Neural cell (in vitro differentiated cells): ENCODE measurements around the gene FCGR2B.
"Not testable (repeated sequence)": the region's sequence is repeated elsewhere in the genome, so short reads cannot be mapped to it uniquely, and the experiment has no call there.

ENCODE experiments used
- CTCF ChIP-seq: fragments of 450-650 bp; IDR thresholded peaks from 2 replicates; pipeline ENCODE4 v1.5.1; 2014; ENCODE audit warnings: antibody characterized with exemption, mild to moderate bottlenecking, moderate library complexity; ENCODE audit not compliant: poor library complexity, severe bottlenecking
- EP300 ChIP-seq: fragments of 450-650 bp; conservative IDR thresholded peaks from 2 replicates; pipeline ENCODE4 v1.6.1; 2014; ENCODE audit warnings: antibody characterized with exemption, mild to moderate bottlenecking, moderate library complexity; ENCODE audit not compliant: poor library complexity, severe bottlenecking
- EZH2 ChIP-seq: fragments of 200-600, 300-800 bp; shearing (Covaris generic), sonication (generic); IDR thresholded peaks from 2 replicates; pipeline ENCODE4 v1.6.1; 2014; ENCODE audit warnings: antibody characterized with exemption, low read length, borderline replicate concordance, mild to moderate bottlenecking; ENCODE audit not compliant: insufficient read depth, poor library complexity, severe bottlenecking
- MXI1 ChIP-seq: fragments of 450-650 bp; conservative IDR thresholded peaks from 2 replicates; pipeline ENCODE4 v1.6.1; 2014; ENCODE audit warnings: antibody characterized with exemption, mild to moderate bottlenecking; ENCODE audit not compliant: poor library complexity, severe bottlenecking
- POLR2AphosphoS5 ChIP-seq: IDR thresholded peaks from 2 replicates; pipeline ENCODE4 v1.6.1; 2012
- RAD21 ChIP-seq: fragments of 450-650 bp; conservative IDR thresholded peaks from 2 replicates; pipeline ENCODE4 v1.6.1; 2014; ENCODE audit warnings: antibody characterized with exemption, mild to moderate bottlenecking, moderate library complexity
- REST ChIP-seq: IDR thresholded peaks from 2 replicates; pipeline ENCODE4 v1.6.1; 2012; ENCODE audit warnings: borderline replicate concordance
- SMC3 ChIP-seq: fragments of 450-650 bp; conservative IDR thresholded peaks from 2 replicates; pipeline ENCODE4 v1.6.1; 2014; ENCODE audit warnings: antibody characterized with exemption, mild to moderate bottlenecking, moderate library complexity; ENCODE audit not compliant: poor library complexity
- TAF1 ChIP-seq: IDR thresholded peaks from 2 replicates; pipeline ENCODE4 v1.6.1; 2012; ENCODE audit warnings: low read depth

DNA sequence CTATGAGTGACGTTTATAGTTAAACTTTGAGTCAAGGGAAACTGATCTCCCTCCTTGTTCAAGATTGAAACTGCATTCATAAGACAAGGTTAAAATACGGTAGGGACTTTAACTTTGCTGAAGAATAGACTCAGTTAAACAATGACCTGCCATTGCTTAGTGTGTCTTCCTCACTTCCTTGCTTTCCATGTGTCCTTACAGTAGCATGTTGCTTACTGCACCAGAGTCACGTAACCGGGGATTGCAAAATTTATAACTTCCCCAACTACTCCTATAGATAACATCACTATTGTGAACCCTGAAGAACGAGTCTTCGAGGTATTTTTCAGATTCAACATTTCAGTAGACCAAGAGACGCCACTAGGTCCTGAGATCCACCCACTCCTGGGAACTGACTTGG is 9.4 kb upstream of the FCGR2B start:
- TF ChIP-seq CTCF, REST, SMC3, MXI1, RAD21, POLR2AphosphoS5, EZH2, EP300, TAF1: not testable (repeated sequence)
